HepG2 (cell line): ENCODE measurements around the gene FGD3. TPM values are rescaled to one million over a fixed set of nuclear protein-coding genes. Genes with fewer than 3 reads are reported as not detected.
A peak's percentile ranks its signal among the peaks of the same experiment; 100 is the strongest.

ENCODE experiments used
- ADNP ChIP-seq: sonication (generic); formaldehyde crosslinking; IDR thresholded peaks from 2 replicates; pipeline ENCODE4 v1.4.0; 2020; ENCODE audit warnings: missing genetic modification reagents
- BRCA1 ChIP-seq: sonication (generic); formaldehyde crosslinking; IDR thresholded peaks from 2 replicates; pipeline ENCODE4 v1.4.0; 2020; ENCODE audit warnings: missing genetic modification reagents
- DMAP1 ChIP-seq: IDR thresholded peaks from 2 replicates; pipeline ENCODE4 v1.6.1; 2016
- ETV5 ChIP-seq: IDR thresholded peaks from 2 replicates; pipeline ENCODE4 v1.6.1; 2018; ENCODE audit warnings: missing biosample characterization, missing genetic modification reagents, inconsistent platforms, borderline replicate concordance
- KAT2B ChIP-seq: fragments of 150-350 bp; IDR thresholded peaks from 2 replicates; pipeline ENCODE4 v1.6.1; 2014; ENCODE audit warnings: low read depth, low read length, borderline replicate concordance
- KDM1A ChIP-seq: IDR thresholded peaks from 2 replicates; pipeline ENCODE4 v1.6.1; 2016; ENCODE audit warnings: missing compliant biosample characterization
- KDM2A ChIP-seq: sonication (generic); formaldehyde crosslinking; IDR thresholded peaks from 2 replicates; pipeline ENCODE4 v1.4.0; 2020; ENCODE audit warnings: low read depth, missing genetic modification reagents, borderline replicate concordance
- KMT2A ChIP-seq: sonication (generic); formaldehyde crosslinking; IDR thresholded peaks from 2 replicates; pipeline ENCODE4 v1.4.0; 2020; ENCODE audit warnings: missing genetic modification reagents
- MYC ChIP-seq: sonication (generic); formaldehyde crosslinking; IDR thresholded peaks from 2 replicates; pipeline ENCODE4 v1.9.0; 2021; ENCODE audit warnings: missing genetic modification reagents, borderline replicate concordance
- RXRB ChIP-seq: IDR thresholded peaks from 2 replicates; pipeline ENCODE4 v1.6.1; 2016; ENCODE audit warnings: borderline replicate concordance, missing genetic modification reagents, missing compliant biosample characterization
- SETDB1 ChIP-seq: sonication (generic); formaldehyde crosslinking; IDR thresholded peaks from 2 replicates; pipeline ENCODE4 v1.5.1; 2020; ENCODE audit warnings: missing genetic modification reagents, mild to moderate bottlenecking, borderline replicate concordance
- SRSF4 ChIP-seq: fragments of 200-400 bp; formaldehyde crosslinking; IDR thresholded peaks from one replicate; pipeline ENCODE4 v1.6.1; 2018; ENCODE audit warnings: mild to moderate bottlenecking, low read depth, low read length, moderate library complexity; ENCODE audit not compliant: poor library complexity, severe bottlenecking
- TBX2 ChIP-seq: sonication (generic); formaldehyde crosslinking; IDR thresholded peaks from 2 replicates; pipeline ENCODE4 v1.5.0; 2020; ENCODE audit warnings: missing genetic modification reagents, mild to moderate bottlenecking, borderline replicate concordance
- TCF12 ChIP-seq, 2 experiments: fragments of 450-650 bp in 1 of 2; sonication (generic) in 1 of 2; formaldehyde crosslinking in 1 of 2; IDR thresholded peaks; 2 replicates each; pipeline versions ENCODE4 v1.6.1 to v1.8.0; 2017 to 2022; ENCODE audit warnings: antibody characterized with exemption in 1 of 2, mild to moderate bottlenecking in 1 of 2, missing genetic modification reagents in 1 of 2, moderate library complexity in 1 of 2
- ZBTB3 ChIP-seq: sonication (generic); formaldehyde crosslinking; IDR thresholded peaks from 2 replicates; pipeline ENCODE4 v1.4.0; 2020; ENCODE audit warnings: low read depth, mild to moderate bottlenecking, moderate library complexity, missing genetic modification reagents, borderline replicate concordance
- ZFX ChIP-seq: sonication (generic); formaldehyde crosslinking; IDR thresholded peaks from 2 replicates; pipeline ENCODE4 v1.4.0; 2020; ENCODE audit warnings: mild to moderate bottlenecking, low read depth, missing genetic modification reagents, moderate library complexity
- ZNF230 ChIP-seq: sonication (generic); formaldehyde crosslinking; IDR thresholded peaks from 2 replicates; pipeline ENCODE4 v1.4.0; 2020; ENCODE audit warnings: mild to moderate bottlenecking, missing genetic modification reagents
- ZNF282 ChIP-seq: fragments of 450-650 bp; IDR thresholded peaks from 2 replicates; pipeline ENCODE4 v1.6.1; 2018; ENCODE audit not compliant: partially characterized antibody
- ZNF691 ChIP-seq: sonication (generic); formaldehyde crosslinking; IDR thresholded peaks from 2 replicates; pipeline ENCODE4 v1.4.0; 2020; ENCODE audit warnings: missing genetic modification reagents, low read depth, mild to moderate bottlenecking, borderline replicate concordance
- ZNF781 ChIP-seq: sonication (generic); formaldehyde crosslinking; IDR thresholded peaks from 2 replicates; pipeline ENCODE4 v1.5.1; 2020; ENCODE audit warnings: borderline replicate concordance, mild to moderate bottlenecking, missing genetic modification reagents; ENCODE audit errors: not compliant biosample characterization
- polyA plus RNA-seq, 8 experiments: library from polyadenylated mRNA; depleted of rRNA in 3 of 8; stranded (reverse) in 7 of 8; unstranded in 1 of 8; fragments of >200 nt; fragmentation: Illumina TruSeq in 4 of 8; extraction: Trizol in 4 of 8; gene quantifications; 2 replicates each; pipeline versions ENCODE4 v1.2.1 to v1.2.3, GENCODE V29; 2011 to 2016; ENCODE audit warnings: low read depth in 4 of 8, missing spikeins in 1 of 8, mixed read lengths in 1 of 8; ENCODE audit not compliant: insufficient read depth in 1 of 8
- total RNA-seq, 5 experiments: library from RNA; depleted of rRNA; stranded (reverse); fragments of >200 nt; fragmentation: Illumina TruSeq; extraction: Trizol; gene quantifications; 2 replicates each; pipeline ENCODE4 v1.2.3, GENCODE V29; 2016; ENCODE audit warnings: low read depth in 1 of 5
- TF ChIP-seq, protein P1 (sequence below): sonication (generic); formaldehyde crosslinking; IDR thresholded peaks from 2 replicates; pipeline ENCODE4 v1.4.0; 2020; ENCODE audit warnings: low read depth, mild to moderate bottlenecking, missing genetic modification reagents
- TF ChIP-seq, protein P2 (sequence below): IDR thresholded peaks from 2 replicates; pipeline ENCODE4 v1.6.1; 2018; ENCODE audit warnings: missing genetic modification reagents, mild to moderate bottlenecking, missing compliant biosample characterization
- TF ChIP-seq, protein P3 (sequence below): sonication (generic); formaldehyde crosslinking; IDR thresholded peaks from 2 replicates; pipeline ENCODE4 v1.5.0; 2020; ENCODE audit warnings: missing genetic modification reagents

Gene FGD3
- total and polyA plus RNA-seq, 2 of the 13 experiments (the other 11 are each of a cell fraction or from before 2014, with no cell fraction given), result 0.53 to 1.1 TPM

DNA sequence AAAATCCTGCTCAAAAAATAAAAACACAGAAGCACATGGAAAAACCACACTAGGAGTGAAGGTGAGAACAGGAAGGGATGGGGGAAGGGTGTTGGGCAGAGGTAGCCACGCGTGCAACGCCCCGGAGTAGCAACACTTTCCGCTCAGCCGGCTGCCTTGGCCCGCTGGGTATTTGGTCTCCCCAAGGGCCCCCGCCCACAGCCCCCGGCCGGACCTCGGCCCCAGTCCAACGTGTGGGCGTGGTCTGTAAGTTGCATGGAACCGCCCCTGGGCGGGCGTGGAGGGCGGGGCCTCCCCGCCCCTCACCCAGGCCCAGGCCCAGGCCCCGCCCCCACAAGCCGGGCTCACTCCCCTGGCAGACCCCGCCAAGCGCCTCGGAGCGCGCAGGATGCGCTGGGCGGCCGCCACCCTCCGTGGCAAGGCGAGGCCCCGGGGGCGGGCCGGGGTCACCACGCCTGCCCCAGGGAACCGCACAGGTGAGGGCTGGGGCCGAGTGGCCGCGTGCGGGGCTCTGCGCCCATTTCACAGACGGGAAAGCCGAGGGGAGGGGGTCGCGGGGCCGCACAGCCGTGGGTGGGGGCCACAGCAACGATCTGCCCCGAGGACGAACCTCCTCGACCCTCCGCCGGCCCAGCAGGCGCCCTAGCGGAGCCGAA lies 111.2 kb downstream of the FGD3 start, which contains the start of gene SUSD3 (continued):
- TF ChIP-seq ZNF781 (CRISPR knock-in tag) (no peak), KDM2A (CRISPR knock-in tag) (peak; percentile 14; the same call in 1 of the 2 replicates), ETV5 (no peak), MYC (CRISPR knock-in tag) (peak; percentile 21; the same call in 1 of the 2 replicates), BRCA1 (CRISPR knock-in tag) (no peak), KAT2B (no peak), TCF12 (IDR thresholded peaks at IDR 0.05) (no peak), TCF12 (CRISPR knock-in tag; IDR thresholded peaks at IDR 0.05) (no peak), KDM1A (CRISPR knock-in tag) (peak; percentile 51; the same call in 1 of the 2 replicates), ZNF282 (no peak), ADNP (CRISPR knock-in tag) (peak; percentile 75), DMAP1 (CRISPR knock-in tag) (no peak), KMT2A (CRISPR knock-in tag) (no peak), RXRB (0 out of 2 replicates have a peak, but pooled peaks have one; percentile 16), ZBTB3 (no peak), ZFX (CRISPR knock-in tag) (peak; percentile 19; the same call in 1 of the 2 replicates), SETDB1 (CRISPR knock-in tag) (no peak), SRSF4 (no peak), TBX2 (CRISPR knock-in tag) (peak; percentile 12; the same call in 1 of the 2 replicates), ZNF691 (CRISPR knock-in tag) (0 out of 2 replicates have a peak, but pooled peaks have one; percentile 18), ZNF230 (CRISPR knock-in tag) (0 out of 2 replicates have a peak, but pooled peaks have one; percentile 45)
- TF ChIP-seq, protein P1, sequence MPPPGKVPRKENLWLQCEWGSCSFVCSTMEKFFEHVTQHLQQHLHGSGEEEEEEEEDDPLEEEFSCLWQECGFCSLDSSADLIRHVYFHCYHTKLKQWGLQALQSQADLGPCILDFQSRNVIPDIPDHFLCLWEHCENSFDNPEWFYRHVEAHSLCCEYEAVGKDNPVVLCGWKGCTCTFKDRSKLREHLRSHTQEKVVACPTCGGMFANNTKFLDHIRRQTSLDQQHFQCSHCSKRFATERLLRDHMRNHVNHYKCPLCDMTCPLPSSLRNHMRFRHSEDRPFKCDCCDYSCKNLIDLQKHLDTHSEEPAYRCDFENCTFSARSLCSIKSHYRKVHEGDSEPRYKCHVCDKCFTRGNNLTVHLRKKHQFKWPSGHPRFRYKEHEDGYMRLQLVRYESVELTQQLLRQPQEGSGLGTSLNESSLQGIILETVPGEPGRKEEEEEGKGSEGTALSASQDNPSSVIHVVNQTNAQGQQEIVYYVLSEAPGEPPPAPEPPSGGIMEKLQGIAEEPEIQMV (CRISPR knock-in tag), result 0 out of 2 replicates have a peak, but pooled peaks have one; percentile 67
- TF ChIP-seq, protein P2, sequence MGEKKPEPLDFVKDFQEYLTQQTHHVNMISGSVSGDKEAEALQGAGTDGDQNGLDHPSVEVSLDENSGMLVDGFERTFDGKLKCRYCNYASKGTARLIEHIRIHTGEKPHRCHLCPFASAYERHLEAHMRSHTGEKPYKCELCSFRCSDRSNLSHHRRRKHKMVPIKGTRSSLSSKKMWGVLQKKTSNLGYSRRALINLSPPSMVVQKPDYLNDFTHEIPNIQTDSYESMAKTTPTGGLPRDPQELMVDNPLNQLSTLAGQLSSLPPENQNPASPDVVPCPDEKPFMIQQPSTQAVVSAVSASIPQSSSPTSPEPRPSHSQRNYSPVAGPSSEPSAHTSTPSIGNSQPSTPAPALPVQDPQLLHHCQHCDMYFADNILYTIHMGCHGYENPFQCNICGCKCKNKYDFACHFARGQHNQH (CRISPR knock-in tag), result no peak
- TF ChIP-seq, protein P3, sequence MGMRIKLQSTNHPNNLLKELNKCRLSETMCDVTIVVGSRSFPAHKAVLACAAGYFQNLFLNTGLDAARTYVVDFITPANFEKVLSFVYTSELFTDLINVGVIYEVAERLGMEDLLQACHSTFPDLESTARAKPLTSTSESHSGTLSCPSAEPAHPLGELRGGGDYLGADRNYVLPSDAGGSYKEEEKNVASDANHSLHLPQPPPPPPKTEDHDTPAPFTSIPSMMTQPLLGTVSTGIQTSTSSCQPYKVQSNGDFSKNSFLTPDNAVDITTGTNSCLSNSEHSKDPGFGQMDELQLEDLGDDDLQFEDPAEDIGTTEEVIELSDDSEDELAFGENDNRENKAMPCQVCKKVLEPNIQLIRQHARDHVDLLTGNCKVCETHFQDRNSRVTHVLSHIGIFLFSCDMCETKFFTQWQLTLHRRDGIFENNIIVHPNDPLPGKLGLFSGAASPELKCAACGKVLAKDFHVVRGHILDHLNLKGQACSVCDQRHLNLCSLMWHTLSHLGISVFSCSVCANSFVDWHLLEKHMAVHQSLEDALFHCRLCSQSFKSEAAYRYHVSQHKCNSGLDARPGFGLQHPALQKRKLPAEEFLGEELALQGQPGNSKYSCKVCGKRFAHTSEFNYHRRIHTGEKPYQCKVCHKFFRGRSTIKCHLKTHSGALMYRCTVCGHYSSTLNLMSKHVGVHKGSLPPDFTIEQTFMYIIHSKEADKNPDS (CRISPR knock-in tag), result peak; percentile 21; the same call in 1 of the 2 replicates
